Measurements from ENCODE around the gene GDI1.

- TF ChIP-seq CTCF (IDR thresholded peaks at IDR 0.05) (no peak), EP300 (IDR thresholded peaks at IDR 0.05) (no peak), POLR2A (IDR thresholded peaks at IDR 0.05) (no peak)
These were observed 25.4 kb downstream of the GDI1 start for GRCh38 chrX:154462396-154462795.

All from sigmoid colon (tissue), 4 donors.